GM19238 (cell line): Measurements from ENCODE around the gene CELA3A.
"Not testable (repeated sequence)": the region's sequence is repeated elsewhere in the genome, so short reads cannot be mapped to it uniquely, and the experiment has no call there.

Source experiments
- DNase-seq: peaks from one replicate; pipeline ENCODE4 v3.0.0; 2011; ENCODE audit warnings: low spot score; ENCODE audit not compliant: insufficient read length

The CELA3A gene

GRCh38 chr1:22001409-22001808, at the start of gene CELA3A:
CELA3A (plus strand) TSS chr1:22001657; CDS start chr1:22001675, 18 bp downstream.
- DNase-seq = no peak

- no peak for DNase-seq
Measured at GRCh38 chr1:21952786-21953520, 48.5 kb upstream of the CELA3A start.

- DNase-seq = no peak
Measured at GRCh38 chr1:21955058-21955457, 46.4 kb upstream of the CELA3A start.

GRCh38 chr1:21955501-21956281, 45.8 kb upstream of the CELA3A start:
- no peak for DNase-seq

GRCh38 chr1:21956720-21957552, 44.5 kb upstream of the CELA3A start:
- DNase-seq = no peak

- DNase-seq = no peak
Measured at GRCh38 chr1:21961337-21961736, 40.1 kb upstream of the CELA3A start.

GRCh38 chr1:21961799-21962198, 39.7 kb upstream of the CELA3A start:
- DNase-seq = no peak

GRCh38 chr1:21963477-21964217, 37.8 kb upstream of the CELA3A start:
- DNase-seq = peak; percentile 67

GRCh38 chr1:21966247-21967000, 35.0 kb upstream of the CELA3A start:
- DNase-seq = no peak

GRCh38 chr1:21967216-21967615, 34.2 kb upstream of the CELA3A start:
- not testable (repeated sequence) for DNase-seq

- DNase-seq = not testable (repeated sequence)
Measured at GRCh38 chr1:21969066-21969465, 32.4 kb upstream of the CELA3A start.

GRCh38 chr1:21970523-21970922, 30.9 kb upstream of the CELA3A start:
- DNase-seq = not testable (repeated sequence)

- DNase-seq = not testable (repeated sequence)
Measured at GRCh38 chr1:21972973-21973441, 28.4 kb upstream of the CELA3A start.

- not testable (repeated sequence) for DNase-seq
Measured at GRCh38 chr1:21973948-21974347, 27.5 kb upstream of the CELA3A start.

GRCh38 chr1:21974699-21975098, 26.8 kb upstream of the CELA3A start:
- DNase-seq = not testable (repeated sequence)

- DNase-seq = not testable (repeated sequence)
Measured at GRCh38 chr1:21975296-21975695, 26.2 kb upstream of the CELA3A start.

GRCh38 chr1:21976703-21977239, 24.7 kb upstream of the CELA3A start, which contains the start of gene CELA3B:
CELA3B (plus strand) TSS chr1:21977022; CDS start chr1:21977040, 18 bp downstream.
- DNase-seq = not testable (repeated sequence)

GRCh38 chr1:21978209-21978608, 23.2 kb upstream of the CELA3A start:
- DNase-seq = not testable (repeated sequence)

- DNase-seq = not testable (repeated sequence)
Measured at GRCh38 chr1:21980515-21981220, 20.8 kb upstream of the CELA3A start.
